Psoas muscle (tissue), 8 donors: Measurements from ENCODE around the gene PPP1R37. TPM values are rescaled to one million over a fixed set of nuclear protein-coding genes. Genes with fewer than 3 reads are reported as not detected.

Source experiments
- ATAC-seq, 4 donors: fragments of 200-7000 bp; cut with Tn5 transposase; one replicate each; pipeline ENCODE4 v1.9.1; 2020; ENCODE audit warnings: moderate library complexity in 3 of 4, mild to moderate bottlenecking in 2 of 4
- DNase-seq, 2 donors: peaks; one replicate each; pipeline ENCODE4 v3.0.0-alpha.2; 2020
- H3K27ac ChIP-seq: fragments of 200-600 bp; one replicate; pipeline ENCODE4 v1.8.0; 2022
- H3K27me3 ChIP-seq, 3 donors: fragments of 200-600 bp in 1 of 3; one replicate each; pipeline versions ENCODE4 v1.6.1 to v1.8.0; 2013 to 2022; ENCODE audit warnings: low read length in 2 of 3, mild to moderate bottlenecking in 2 of 3, moderate library complexity in 1 of 3; ENCODE audit not compliant: insufficient read depth in 3 of 3
- H3K36me3 ChIP-seq, 2 donors: fragments of 200-600 bp in 1 of 2; one replicate each; pipeline versions ENCODE4 v1.6.1 to v1.8.0; 2013 to 2022; ENCODE audit warnings: low read depth in 1 of 2, mild to moderate bottlenecking in 1 of 2, moderate library complexity in 1 of 2; ENCODE audit not compliant: insufficient read depth in 1 of 2
- H3K4me1 ChIP-seq: fragments of 200-600 bp; one replicate; pipeline ENCODE4 v1.8.0; 2022
- H3K4me3 ChIP-seq: fragments of 200-600 bp; one replicate; pipeline ENCODE4 v1.8.0; 2022; ENCODE audit warnings: mild to moderate bottlenecking
- H3K9me3 ChIP-seq: fragments of 200-600 bp; one replicate; pipeline ENCODE4 v1.8.0; 2022
- CTCF ChIP-seq: fragments of 200-600 bp; IDR thresholded peaks from one replicate; pipeline ENCODE4 v1.8.0; 2022; ENCODE audit warnings: antibody characterized with exemption
- WGBS, 3 donors: extraction: QIAGEN DNeasy Blood & Tissue Kit; methylation state at CpG; one replicate each; pipeline versions ENCODE4 v1.1.6 to v1.1.7; 2013; 5-methylcytosine and 5-hydroxymethylcytosine counted together
- intact Hi-C, 2 donors: fragments of 100-400 bp; cut with DNase I; formaldehyde crosslinking; loops; one replicate each; pipeline versions ENCODE4 v1.11.0 to v1.14.2; 2022
- polyA plus RNA-seq, 3 donors: library from polyadenylated mRNA; stranded (reverse); fragments of 200-250 nt; gene quantifications; one replicate each; pipeline ENCODE4 v1.2.3, GENCODE V29; 2013
- total RNA-seq, 4 donors: library from RNA; stranded (reverse); fragmentation: NEBNext Ultra II Directional in 2 of 4; extraction: Animal tissue kit (Norgen Biotek cat#: 25700) in 2 of 4; gene quantifications; one replicate each; pipeline versions ENCODE4 v1.2.1 to v1.2.4, GENCODE V29; 2021 to 2023
- donor health status: healthy with polysubstance abuse.
- donor health status: DM: no; HTN: no; CAD: no; lungs with moderate emphysema.
- donor health status: Bipolar disorder and iron deficiency.
- donor health status: healthy.
- donor health status: DM: yes; HTN: yes; CAD: no.
- donor health status: DM: no; HTN: no; CAD: no.
- donor health status: DM: no; HTN: no; CAD: no.
- donor health status: DM: yes; HTN: yes; CAD: no.

The PPP1R37 gene
- total and polyA plus RNA-seq, 7 donors, result 25.5 to 39.5 (median 29.3) TPM

- Histone ChIP-seq H3K4me3 (no peak overlapping the region), H3K4me1 (no peaks in the 10 kb centered on the region), H3K27ac (no peak overlapping the region), H3K27me3 (peaks cover 0 to 27% (median 3%) of the 10 kb centered on the region in 3 donors), H3K36me3 (no peaks in the 10 kb centered on the region), H3K9me3 (no peaks in the 10 kb centered on the region)
- WGBS, 3 donors, result 76 to 85% (median 80%) methylated on average over 9 to 12 of the region's 12 CpGs
- intact Hi-C loops, result no loop called here
- TF ChIP-seq CTCF, result no peak
- DNase-seq (no peak), ATAC-seq (no peak)
These were observed 66.4 kb downstream of the PPP1R37 start for GRCh38 chr19:45159210-45159970.

GRCh38 chr19:45159971-45160324, 67.0 kb downstream of the PPP1R37 start:
- DNase-seq, result no peak
- ATAC-seq, result no peak
- intact Hi-C loops, result loop anchor here in 1 of 2 donors (5.0 kb wide), 1 partner anchor 87 kb away; the partner anchor contains the start of gene EXOC3L2
- Histone ChIP-seq H3K36me3 (no peaks in the 10 kb centered on the region), H3K27me3 (peaks cover 0 to 27% (median 3%) of the 10 kb centered on the region in 3 donors), H3K4me3 (no peak overlapping the region), H3K4me1 (no peaks in the 10 kb centered on the region), H3K9me3 (no peaks in the 10 kb centered on the region), H3K27ac (no peak overlapping the region)
- no peak for TF ChIP-seq CTCF
- WGBS, 3 donors, result 75 to 79% (median 76%) methylated on average over 10 of the region's 10 CpGs

GRCh38 chr19:45160870-45161737, 68.1 kb downstream of the PPP1R37 start, which contains the start of gene NKPD1:
TSS of gene NKPD1 (minus strand) at chr19:45160982. CDS start at chr19:45160150, 832 bp downstream.
- Histone ChIP-seq H3K27me3 (peaks cover 0 to 27% (median 3%) of the 10 kb centered on the region in 3 donors), H3K4me3 (no peak within 1 kb of the TSS), H3K36me3 (no peaks in the 10 kb centered on the region), H3K27ac (no peak within 1 kb of the TSS), H3K4me1 (no peaks in the 10 kb centered on the region), H3K9me3 (no peaks in the 10 kb centered on the region)
- DNase-seq (no peak), ATAC-seq (peak in 2 of 4 donors; percentile 11 to 22)
- 35 to 46% (median 40%) methylated on average over 23 to 29 of the region's 29 CpGs for WGBS, 3 donors
- no peak for TF ChIP-seq CTCF
- intact Hi-C loops, result loop anchor here in 1 of 2 donors (5.0 kb wide), 1 partner anchor 86 kb away; the partner anchor contains the start of gene EXOC3L2

- H3K36me3 ChIP-seq, result no peaks in the 10 kb centered on the region
- 27 to 31% (median 31%) methylated on average over 27 to 32 of the region's 32 CpGs for WGBS, 3 donors
- intact Hi-C loops, result loop anchor here in 1 of 2 donors (5.0 kb wide), 1 partner anchor 85 kb away; the partner anchor contains the start of gene EXOC3L2
- no peak overlapping the region for H3K4me3 ChIP-seq
- no peaks in the 10 kb centered on the region for H3K4me1 ChIP-seq
- peak; percentile 45 to 76 for DNase-seq
- peaks cover 0 to 27% (median 3%) of the 10 kb centered on the region in 3 donors for H3K27me3 ChIP-seq
- no peaks in the 10 kb centered on the region for H3K9me3 ChIP-seq
- peak; percentile 73 to 86 (median 81) for ATAC-seq
- no peak overlapping the region for H3K27ac ChIP-seq
- peak; percentile 44 for TF ChIP-seq CTCF
These were observed 69.0 kb downstream of the PPP1R37 start for GRCh38 chr19:45161738-45162607.
